GM12873 (cell line): ENCODE measurements around the gene USP34.

Experiments used
- TF ChIP-seq, protein P1 (sequence below): IDR thresholded peaks from 2 replicates; pipeline ENCODE4 v1.5.1; 2012; ENCODE audit warnings: low read depth, mild to moderate bottlenecking, moderate library complexity, low read length, control low read depth; ENCODE audit not compliant: insufficient read depth; ENCODE audit errors: missing control alignments

Gene USP34

GRCh38 chr2:61431345-61431744 is 39.5 kb downstream of the USP34 start:
- TF ChIP-seq, protein P1, sequence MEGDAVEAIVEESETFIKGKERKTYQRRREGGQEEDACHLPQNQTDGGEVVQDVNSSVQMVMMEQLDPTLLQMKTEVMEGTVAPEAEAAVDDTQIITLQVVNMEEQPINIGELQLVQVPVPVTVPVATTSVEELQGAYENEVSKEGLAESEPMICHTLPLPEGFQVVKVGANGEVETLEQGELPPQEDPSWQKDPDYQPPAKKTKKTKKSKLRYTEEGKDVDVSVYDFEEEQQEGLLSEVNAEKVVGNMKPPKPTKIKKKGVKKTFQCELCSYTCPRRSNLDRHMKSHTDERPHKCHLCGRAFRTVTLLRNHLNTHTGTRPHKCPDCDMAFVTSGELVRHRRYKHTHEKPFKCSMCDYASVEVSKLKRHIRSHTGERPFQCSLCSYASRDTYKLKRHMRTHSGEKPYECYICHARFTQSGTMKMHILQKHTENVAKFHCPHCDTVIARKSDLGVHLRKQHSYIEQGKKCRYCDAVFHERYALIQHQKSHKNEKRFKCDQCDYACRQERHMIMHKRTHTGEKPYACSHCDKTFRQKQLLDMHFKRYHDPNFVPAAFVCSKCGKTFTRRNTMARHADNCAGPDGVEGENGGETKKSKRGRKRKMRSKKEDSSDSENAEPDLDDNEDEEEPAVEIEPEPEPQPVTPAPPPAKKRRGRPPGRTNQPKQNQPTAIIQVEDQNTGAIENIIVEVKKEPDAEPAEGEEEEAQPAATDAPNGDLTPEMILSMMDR, result no peak

DNA sequence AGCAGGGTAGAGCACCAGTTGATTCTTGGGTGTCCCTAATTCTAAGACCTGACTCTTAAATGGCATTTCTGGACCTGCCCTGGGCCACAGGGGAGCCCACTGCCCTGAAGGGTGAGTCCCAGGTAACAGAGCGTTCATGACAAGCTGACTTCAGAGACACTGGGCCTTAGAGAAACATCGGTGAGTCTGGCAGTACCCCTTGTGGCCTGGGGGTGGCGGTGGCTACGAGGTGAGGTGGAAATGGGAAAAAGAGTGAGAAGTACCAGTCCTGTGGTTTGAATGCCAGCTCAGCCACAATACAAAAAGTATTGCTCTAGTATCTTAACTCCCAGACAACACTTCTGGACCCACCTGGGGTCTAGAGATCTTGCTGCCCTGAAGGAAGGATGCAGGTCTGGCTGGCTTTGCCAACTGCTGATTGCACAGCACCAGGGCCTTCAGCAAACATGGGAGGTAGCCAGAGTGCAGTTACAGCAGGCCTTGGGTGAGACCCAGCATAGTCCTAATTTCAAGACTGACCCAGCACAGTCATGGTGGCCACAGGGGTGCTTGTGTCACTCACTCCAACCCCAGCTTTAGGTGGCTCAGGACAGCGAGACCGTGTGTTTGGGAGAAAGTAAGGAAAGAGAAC is 44.5 kb downstream of the USP34 start:
- TF ChIP-seq, protein P1, result peak; percentile 93

- TF ChIP-seq, protein P1, result no peak
These were observed 45.2 kb downstream of the USP34 start for GRCh38 chr2:61425605-61426155.

DNA sequence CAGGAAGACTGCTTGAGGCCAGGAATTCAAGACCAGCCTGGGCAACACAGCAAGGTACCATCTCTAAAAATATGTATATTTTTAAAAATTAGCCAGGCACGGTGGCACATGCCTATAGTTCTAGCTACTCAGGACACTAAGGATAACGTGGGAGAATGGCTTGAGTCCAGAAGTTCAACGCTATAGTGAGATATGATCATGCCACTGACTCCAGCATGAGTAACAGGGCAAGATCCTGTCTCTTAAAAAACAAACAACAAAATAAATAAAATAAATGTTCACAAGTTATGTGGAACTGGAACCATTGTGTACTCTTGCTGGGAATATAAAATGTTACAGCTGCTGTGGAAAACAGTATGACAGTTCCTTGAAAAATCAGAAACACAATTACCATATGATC is 47.2 kb downstream of the USP34 start:
- TF ChIP-seq, protein P1, result no peak

DNA sequence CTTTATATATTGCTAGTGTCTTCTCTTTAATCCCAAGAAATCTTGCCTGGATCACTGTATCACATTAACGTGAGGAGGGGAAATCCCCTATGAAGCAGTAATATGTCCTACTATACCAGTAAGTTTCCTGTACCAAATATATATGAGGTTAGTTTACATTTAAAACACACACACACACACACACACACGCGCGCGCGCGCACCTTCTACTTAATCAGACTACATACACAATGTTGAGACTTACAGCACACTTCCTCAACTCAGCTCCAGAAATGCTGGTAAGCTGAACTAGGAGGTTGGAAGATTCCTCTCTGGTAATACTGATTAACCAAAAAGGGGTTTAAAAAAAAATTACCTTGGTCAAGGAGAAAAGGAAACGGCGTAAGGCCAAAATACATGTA is 49.3 kb downstream of the USP34 start:
- TF ChIP-seq, protein P1, result no peak

DNA sequence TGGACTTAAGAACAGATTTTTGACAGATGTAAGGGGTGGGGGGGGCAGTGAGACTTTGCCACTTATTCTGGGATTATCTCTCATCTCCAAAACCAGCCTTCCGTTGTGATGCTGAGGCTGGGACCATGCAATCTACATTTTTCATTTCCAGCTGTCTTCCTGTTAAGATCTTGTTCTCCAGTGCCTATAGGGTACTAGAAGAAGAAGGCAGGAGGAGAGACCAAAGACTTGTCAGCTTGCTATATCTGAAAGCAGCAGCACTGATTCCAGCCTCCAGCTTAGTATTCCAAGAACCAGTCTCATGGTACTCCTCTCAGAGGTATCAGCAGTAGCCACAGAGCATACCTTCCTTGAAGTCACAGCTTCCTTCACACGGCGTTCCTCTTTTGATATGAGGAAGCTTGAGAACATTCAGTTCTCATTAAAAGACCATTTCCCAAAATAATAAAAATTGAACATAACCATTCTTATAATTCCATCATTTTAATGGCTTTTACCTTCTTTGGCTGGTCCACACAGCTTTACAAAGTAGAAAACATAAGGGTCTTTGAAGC is 49.8 kb downstream of the USP34 start:
- TF ChIP-seq, protein P1, result no peak

GRCh38 chr2:61419570-61419969 is 51.3 kb downstream of the USP34 start:
- TF ChIP-seq, protein P1, result no peak
